GM12872 (cell line): ENCODE results near the gene SOX14.

ENCODE experiments used
- CTCF ChIP-seq: IDR thresholded peaks from 3 replicates; pipeline ENCODE4 v1.5.1; 2011; ENCODE audit warnings: low read depth, mild to moderate bottlenecking, low read length, moderate library complexity; ENCODE audit not compliant: insufficient read depth

Gene SOX14

GRCh38 chr3:137787529-137787928 is 23.4 kb downstream of the SOX14 start:
- TF ChIP-seq CTCF, result no peak

DNA sequence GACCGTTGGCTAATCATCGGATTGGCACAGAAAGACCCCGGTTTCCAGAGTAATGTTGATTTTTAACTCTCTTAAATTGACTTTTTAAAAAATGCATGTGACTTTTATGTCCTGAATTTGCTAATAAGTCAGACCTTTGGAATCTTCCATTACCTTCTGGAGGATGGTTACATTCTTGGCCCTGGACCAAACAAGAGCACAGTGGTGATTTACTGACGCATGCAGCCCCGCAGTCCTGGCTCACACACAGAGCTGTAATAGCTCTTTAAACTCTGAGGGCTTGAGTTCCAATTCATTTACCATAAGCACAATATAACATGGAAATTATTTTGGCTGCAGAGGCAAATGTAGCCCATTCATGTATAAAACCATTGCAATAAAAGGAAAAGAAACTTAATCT is 25.1 kb downstream of the SOX14 start:
- TF ChIP-seq CTCF, result no peak

DNA sequence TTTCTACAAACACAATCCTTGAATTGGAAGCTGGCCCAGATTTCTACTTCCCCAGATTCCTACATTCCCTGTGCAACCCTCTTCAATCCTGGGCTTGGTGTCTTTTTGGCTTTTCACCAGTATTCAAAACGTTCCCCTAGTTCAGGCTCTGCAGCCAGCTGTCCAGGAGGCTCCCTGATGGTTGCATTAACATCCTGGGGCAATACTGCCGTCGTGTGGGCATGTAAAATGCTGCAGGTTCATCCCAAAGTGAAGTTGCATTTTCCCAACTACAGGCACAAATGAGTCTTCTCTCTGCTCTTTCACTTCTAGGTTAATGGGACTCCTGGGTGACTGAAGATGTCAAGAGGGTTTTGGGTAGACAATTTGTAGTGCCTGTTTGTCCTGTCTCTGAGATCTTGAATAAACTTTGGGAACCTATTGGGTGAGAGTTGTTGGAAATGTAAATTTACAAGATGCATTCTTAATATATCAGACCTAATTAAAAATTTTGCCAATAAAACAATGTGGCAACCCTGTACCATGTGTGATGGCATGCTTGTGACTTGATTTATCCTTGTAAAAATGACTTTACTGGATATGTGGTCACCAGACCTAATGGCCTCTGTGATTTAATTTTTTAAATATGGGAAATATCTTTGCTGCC is 28.6 kb downstream of the SOX14 start:
- TF ChIP-seq CTCF, result peak; percentile 72

- no peak for TF ChIP-seq CTCF
These were observed 32.9 kb downstream of the SOX14 start for GRCh38 chr3:137796993-137797392.

- TF ChIP-seq CTCF, result no peak
These were observed 39.1 kb downstream of the SOX14 start for GRCh38 chr3:137803215-137803614.

DNA sequence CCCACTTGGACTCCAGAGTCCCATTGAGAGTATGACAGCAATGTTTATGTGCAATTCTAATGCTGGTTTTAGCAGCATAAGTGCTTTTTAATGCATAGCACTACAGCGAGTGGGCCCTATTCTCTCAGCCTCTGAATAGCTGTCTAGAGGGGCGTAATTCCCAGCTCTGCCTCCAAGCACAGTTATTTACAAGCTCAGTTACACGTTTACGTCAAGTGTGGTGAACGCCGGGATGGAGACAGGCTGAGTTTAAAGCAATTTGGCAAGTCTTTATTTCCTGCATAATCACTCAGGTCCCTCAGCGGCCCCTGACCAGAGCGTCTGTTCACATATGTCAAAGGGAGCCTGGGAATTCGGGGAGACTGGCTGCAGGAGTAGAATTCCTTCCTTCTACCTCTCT is 43.9 kb downstream of the SOX14 start:
- no peak for TF ChIP-seq CTCF

- TF ChIP-seq CTCF, result no peak
These were observed 45.4 kb downstream of the SOX14 start for GRCh38 chr3:137809509-137809908.
